Measurements from ENCODE around the gene GPR62.

Gene GPR62

DNA sequence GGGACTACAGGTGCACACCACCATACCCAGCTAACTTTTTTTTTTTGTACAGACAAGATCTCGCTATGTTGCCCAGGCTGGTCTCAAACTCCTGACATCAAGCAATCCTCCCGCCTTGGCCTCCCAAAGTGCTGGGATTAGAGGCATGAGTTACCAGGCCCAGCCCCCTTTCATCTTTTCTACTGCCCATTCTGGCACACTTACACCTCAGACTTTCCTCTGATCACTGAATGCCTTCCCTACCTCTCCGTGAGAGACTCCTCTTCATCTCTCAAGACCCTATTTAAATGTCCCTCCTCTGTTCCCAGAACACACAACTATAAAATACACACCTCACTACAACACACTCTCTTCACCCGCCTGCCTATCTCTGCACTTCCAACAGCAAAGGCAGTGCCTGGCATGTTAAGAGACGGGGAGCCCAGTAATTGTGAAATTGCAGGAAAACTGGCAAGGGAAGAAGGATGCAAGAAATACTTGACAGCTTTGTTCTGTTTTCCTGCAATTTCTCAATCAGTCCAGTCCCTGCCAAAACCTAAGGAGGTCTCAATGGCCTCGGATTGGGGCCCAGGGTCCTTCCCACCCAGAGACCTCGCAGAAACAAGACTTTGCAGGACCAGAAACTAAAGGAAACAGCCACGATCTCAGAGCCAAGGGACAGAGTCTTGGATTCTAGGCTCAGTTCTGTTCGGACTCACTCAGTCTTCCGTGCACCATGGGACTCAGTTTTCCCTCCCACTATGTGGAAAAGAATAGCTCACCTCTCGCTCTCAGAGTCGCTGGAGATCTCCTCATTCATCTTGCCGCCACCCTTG lies 14.3 kb upstream of the GPR62 start:
- DNase-seq (ENCODE audit: low read depth), result no peak
- peak overlapping the region; percentile 73 for H3K4me3 ChIP-seq (ENCODE audit: low read depth, low read length)
- no peak for TF ChIP-seq CTCF (IDR thresholded peaks at IDR 0.05; ENCODE audit: low read depth, low read length, missing control alignments)
- in situ Hi-C loops (cut with HindIII; ENCODE audit: low sequenced_read_pairs), result no loop called here

GRCh38 chr3:51941463-51941797 lies 13.8 kb upstream of the GPR62 start:
- in situ Hi-C loops (cut with HindIII; ENCODE audit: low sequenced_read_pairs), result no loop called here
- no peak for TF ChIP-seq CTCF (IDR thresholded peaks at IDR 0.05; ENCODE audit: low read depth, low read length, missing control alignments)
- peak overlapping the region; percentile 73 for H3K4me3 ChIP-seq (ENCODE audit: low read depth, low read length)
- no peak for DNase-seq (ENCODE audit: low read depth)

DNA sequence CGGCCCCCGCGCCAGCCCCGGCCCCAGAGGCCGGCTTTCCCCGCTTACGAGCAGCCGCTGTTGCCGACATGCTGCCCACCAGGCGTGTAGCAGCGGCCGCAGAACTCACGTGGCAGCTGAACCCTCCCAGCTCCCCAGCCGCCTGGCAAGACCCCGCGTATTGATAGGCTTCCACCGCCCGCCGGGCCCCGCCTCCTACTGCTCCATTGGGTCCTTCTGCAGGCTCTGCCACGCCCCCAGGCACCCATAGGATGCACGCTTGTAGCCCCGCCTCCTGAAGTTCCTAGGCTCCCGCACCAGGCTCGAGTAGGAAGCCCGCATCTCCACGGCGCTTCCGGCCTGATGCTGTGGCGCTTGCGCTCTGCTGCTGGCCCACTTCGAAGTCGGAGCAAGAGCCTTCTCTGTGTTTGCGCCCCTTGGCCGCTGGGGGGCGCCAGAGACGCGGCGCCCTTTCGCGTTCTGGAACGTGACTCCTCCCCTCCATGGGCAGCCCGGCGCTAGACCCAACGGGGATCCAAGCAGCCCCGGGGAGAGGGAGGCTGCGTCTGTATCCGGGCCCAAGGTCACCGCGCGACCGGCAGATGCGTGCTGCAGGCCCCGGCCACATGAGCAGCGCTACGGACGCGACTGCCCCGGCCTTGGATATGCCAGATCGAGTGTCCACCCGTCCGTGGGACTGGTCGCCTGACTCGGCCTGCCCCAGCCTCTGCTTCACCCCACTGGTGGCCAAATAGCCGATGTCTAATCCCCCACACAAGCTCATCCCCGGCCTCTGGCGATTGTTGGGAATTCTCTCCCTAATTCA lies 13.2 kb upstream of the GPR62 start, which contains the start of the genes PARP3 and RRP9:
TSS of gene PARP3 (plus strand) at position 566 of the 805 bp plus-strand sequence. CDS start 993 bp downstream, outside the sequence.
TSS of gene RRP9 (minus strand) at position 107 of the 805 bp plus-strand sequence. CDS start at position 70, 37 bp downstream.
- DNase-seq (ENCODE audit: low read depth), result peak; percentile 99
- peak; percentile 99 for TF ChIP-seq CTCF (IDR thresholded peaks at IDR 0.05; ENCODE audit: low read depth, low read length, missing control alignments)
- in situ Hi-C loops (cut with HindIII; ENCODE audit: low sequenced_read_pairs), result no loop called here
- peak within 1 kb of the TSS; percentile 73 for H3K4me3 ChIP-seq (ENCODE audit: low read depth, low read length)

- peak overlapping the region; percentile 39 for H3K4me3 ChIP-seq (ENCODE audit: low read depth, low read length)
- no peak for TF ChIP-seq CTCF (IDR thresholded peaks at IDR 0.05; ENCODE audit: low read depth, low read length, missing control alignments)
- in situ Hi-C loops (cut with HindIII; ENCODE audit: low sequenced_read_pairs), result no loop called here
- no peak for DNase-seq (ENCODE audit: low read depth)
Observed at GRCh38 chr3:51942603-51943450, 12.4 kb upstream of the GPR62 start.

DNA sequence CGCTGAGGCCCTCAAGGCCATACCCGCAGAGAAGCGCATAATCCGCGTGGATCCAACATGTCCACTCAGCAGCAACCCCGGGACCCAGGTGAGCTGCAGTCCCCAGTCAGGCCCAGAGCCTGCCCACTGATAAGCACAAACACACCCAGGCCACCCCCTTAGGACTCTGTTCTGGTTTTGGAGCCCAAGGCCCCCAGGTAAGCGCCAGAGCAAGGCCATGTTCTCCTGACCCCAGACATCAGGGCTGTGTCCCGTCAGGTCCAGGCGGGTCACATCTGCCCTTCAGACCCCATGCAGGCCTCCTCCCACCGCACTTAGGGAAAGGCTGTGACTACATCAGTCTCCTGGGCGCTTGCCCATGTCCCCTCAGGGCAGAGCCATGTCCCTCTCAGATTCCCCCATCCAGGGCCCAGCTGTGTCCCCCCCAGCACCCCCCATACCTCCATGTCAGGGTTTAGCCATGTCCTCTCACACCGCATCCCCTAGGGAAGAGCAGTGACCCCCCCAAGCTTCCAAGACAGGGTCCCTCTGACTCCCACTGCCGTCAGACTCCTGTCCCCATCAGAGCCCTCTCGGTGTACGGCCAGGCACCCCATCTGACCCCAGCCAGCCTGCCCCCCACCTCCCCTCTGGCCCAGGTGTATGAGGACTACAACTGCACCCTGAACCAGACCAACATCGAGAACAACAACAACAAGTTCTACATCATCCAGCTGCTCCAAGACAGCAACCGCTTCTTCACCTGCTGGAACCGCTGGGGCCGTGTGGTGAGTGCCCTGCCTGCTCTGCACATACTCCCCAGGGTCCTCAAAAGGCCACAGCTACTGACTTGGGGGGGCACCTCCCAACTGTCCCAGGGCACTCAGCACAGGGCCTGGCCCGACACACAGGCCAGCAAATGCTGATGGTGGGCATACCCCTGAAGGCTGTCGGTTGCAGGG lies 11.5 kb upstream of the GPR62 start:
- in situ Hi-C loops (cut with HindIII; ENCODE audit: low sequenced_read_pairs), result no loop called here
- TF ChIP-seq CTCF (IDR thresholded peaks at IDR 0.05; ENCODE audit: low read depth, low read length, missing control alignments), result no peak
- DNase-seq (ENCODE audit: low read depth), result no peak
- no peak overlapping the region for H3K4me3 ChIP-seq (ENCODE audit: low read depth, low read length)
